ENCODE measurements around the gene PARD3. TPM values are rescaled to one million over a fixed set of nuclear protein-coding genes. Genes with fewer than 3 reads are reported as not detected.

PARD3 gene
- total RNA-seq, 1 donor from 2014 or later = 35.4 TPM

- Mint-ChIP-seq H3K36me3 (ENCODE audit: low read depth, unreplicated experiment) (peaks cover 3% of the 10 kb centered on the region), H3K27me3 (ENCODE audit: low read depth, unreplicated experiment) (no peaks in the 10 kb centered on the region), H3K4me3 (ENCODE audit: unreplicated experiment) (no peak overlapping the region), H3K4me1 (ENCODE audit: low read depth, unreplicated experiment) (no peaks in the 10 kb centered on the region), H3K27ac (ENCODE audit: unreplicated experiment) (no peak overlapping the region), H3K9me3 (ENCODE audit: unreplicated experiment) (no peaks in the 10 kb centered on the region)
- H3K27me3 ChIP-seq (ENCODE audit: insufficient read depth, low read length) = no peaks in the 10 kb centered on the region
- H3K9me3 ChIP-seq (ENCODE audit: insufficient read depth, low read depth, low read length) = no peaks in the 10 kb centered on the region
- no peaks in the 10 kb centered on the region for H3K79me2 ChIP-seq (ENCODE audit: insufficient read depth, low read length)
- no peak overlapping the region for H3K4me2 ChIP-seq (ENCODE audit: low read length)
- DNase-seq (ENCODE audit: low read depth) (no peak), FAIRE-seq (no peak)
- H3K4me3 ChIP-seq (ENCODE audit: insufficient read depth, low read depth, low read length) = no peak overlapping the region
- peaks cover 27% of the 10 kb centered on the region for H4K20me1 ChIP-seq (ENCODE audit: insufficient read depth, low read length)
- TF ChIP-seq EZH2 (IDR thresholded peaks at IDR 0.05; ENCODE audit: insufficient read depth, low read length) (no peak), CTCF (IDR thresholded peaks at IDR 0.05; ENCODE audit: insufficient read depth, low read depth, low read length) (no peak)
- H3K27ac ChIP-seq (ENCODE audit: low read depth, low read length) = no peak overlapping the region
- H3K4me1 ChIP-seq (ENCODE audit: insufficient read depth, low read length) = no peaks in the 10 kb centered on the region
- H3K9ac ChIP-seq (ENCODE audit: low read length) = no peak overlapping the region
- no peaks in the 10 kb centered on the region for H3K36me3 ChIP-seq (ENCODE audit: insufficient read depth, low read length)
- H2AFZ ChIP-seq (ENCODE audit: low read depth, low read length) = no peak overlapping the region
Measured at GRCh38 chr10:34627331-34627730, 187.8 kb downstream of the PARD3 start.

GRCh38 chr10:34626158-34626880, 188.8 kb downstream of the PARD3 start:
- H3K9me3 ChIP-seq (ENCODE audit: insufficient read depth, low read depth, low read length) = no peaks in the 10 kb centered on the region
- DNase-seq (ENCODE audit: low read depth) = no peak
- TF ChIP-seq EZH2 (IDR thresholded peaks at IDR 0.05; ENCODE audit: insufficient read depth, low read length) (no peak), CTCF (IDR thresholded peaks at IDR 0.05; ENCODE audit: insufficient read depth, low read depth, low read length) (no peak)
- H3K4me3 ChIP-seq (ENCODE audit: insufficient read depth, low read depth, low read length) = no peak overlapping the region
- H3K4me1 Mint-ChIP-seq (ENCODE audit: low read depth, unreplicated experiment) = no peaks in the 10 kb centered on the region
- no peaks in the 10 kb centered on the region for H3K27me3 ChIP-seq (ENCODE audit: insufficient read depth, low read length)
- H3K27ac Mint-ChIP-seq (ENCODE audit: unreplicated experiment) = no peak overlapping the region
- no peaks in the 10 kb centered on the region for H3K27me3 Mint-ChIP-seq (ENCODE audit: low read depth, unreplicated experiment)
- H2AFZ ChIP-seq (ENCODE audit: low read depth, low read length) = no peak overlapping the region
- H3K9ac ChIP-seq (ENCODE audit: low read length) = no peak overlapping the region
- no peaks in the 10 kb centered on the region for H3K4me1 ChIP-seq (ENCODE audit: insufficient read depth, low read length)
- H3K9me3 Mint-ChIP-seq (ENCODE audit: unreplicated experiment) = no peaks in the 10 kb centered on the region
- H4K20me1 ChIP-seq (ENCODE audit: insufficient read depth, low read length) = peaks cover 27% of the 10 kb centered on the region
- no peak for FAIRE-seq
- no peaks in the 10 kb centered on the region for H3K79me2 ChIP-seq (ENCODE audit: insufficient read depth, low read length)
- no peak overlapping the region for H3K4me2 ChIP-seq (ENCODE audit: low read length)
- no peaks in the 10 kb centered on the region for H3K36me3 ChIP-seq (ENCODE audit: insufficient read depth, low read length)
- peaks cover 3% of the 10 kb centered on the region for H3K36me3 Mint-ChIP-seq (ENCODE audit: low read depth, unreplicated experiment)
- no peak overlapping the region for H3K4me3 Mint-ChIP-seq (ENCODE audit: unreplicated experiment)
- H3K27ac ChIP-seq (ENCODE audit: low read depth, low read length) = no peak overlapping the region

Measured in astrocyte (in vitro differentiated cells and primary cell).